SK-N-SH treated with all-trans-retinoic acid at 6 μM for 48 hours (cell line): ENCODE results near the gene MIGA2.
"Not testable (repeated sequence)": the region's sequence is repeated elsewhere in the genome, so short reads cannot be mapped to it uniquely, and the experiment has no call there.

ENCODE experiments used
- ATAC-seq: fragments of 200-7000 bp; cut with Tn5 transposase; 3 replicates; pipeline ENCODE4 v1.9.1; 2020; ENCODE audit warnings: mild to moderate bottlenecking, moderate library complexity
- ARNTL ChIP-seq: fragments of 450-650 bp; formaldehyde crosslinking; IDR thresholded peaks from 2 replicates; pipeline ENCODE4 v1.5.0; 2020; ENCODE audit warnings: low read depth, mild to moderate bottlenecking, moderate library complexity, borderline replicate concordance
- CSDC2 ChIP-seq: fragments of 250-450 bp; sonication (Bioruptor Pico); IDR thresholded peaks from 2 replicates; pipeline ENCODE4 v1.5.0; 2020; ENCODE audit warnings: mild to moderate bottlenecking, moderate library complexity
- ESRRG ChIP-seq: fragments of 250-450 bp; sonication (Bioruptor Pico); IDR thresholded peaks from 2 replicates; pipeline ENCODE4 v1.6.1; 2021; ENCODE audit warnings: mild to moderate bottlenecking
- GLIS3 ChIP-seq: fragments of 250-450 bp; sonication (Bioruptor Pico); IDR thresholded peaks from 2 replicates; pipeline ENCODE4 v1.5.0; 2020; ENCODE audit warnings: mild to moderate bottlenecking, moderate library complexity
- ISL1 ChIP-seq: fragments of 250-450 bp; sonication (Bioruptor Pico); IDR thresholded peaks from 2 replicates; pipeline ENCODE4 v2.1.2; 2022; ENCODE audit warnings: mild to moderate bottlenecking, moderate library complexity
- OSR1 ChIP-seq: fragments of 250-450 bp; sonication (Bioruptor Pico); IDR thresholded peaks from 2 replicates; pipeline ENCODE4 v1.8.0; 2022; ENCODE audit warnings: moderate library complexity, mild to moderate bottlenecking, inconsistent platforms
- PPARA ChIP-seq: fragments of 250-450 bp; sonication (Bioruptor Pico); IDR thresholded peaks from 2 replicates; pipeline ENCODE4 v1.5.0; 2020; ENCODE audit warnings: mild to moderate bottlenecking, borderline replicate concordance
- SNAI2 ChIP-seq: fragments of 250-450 bp; sonication (Bioruptor Pico); IDR thresholded peaks from 2 replicates; pipeline ENCODE4 v1.5.0; 2020; ENCODE audit warnings: mild to moderate bottlenecking, moderate library complexity
- TCF4 ChIP-seq: fragments of 250-450 bp; sonication (Bioruptor Pico); IDR thresholded peaks from 2 replicates; pipeline ENCODE4 v1.8.0; 2021; ENCODE audit warnings: mild to moderate bottlenecking, moderate library complexity, borderline replicate concordance
- ZC3H10 ChIP-seq: fragments of 250-450 bp; sonication (Bioruptor Pico); IDR thresholded peaks from 2 replicates; pipeline ENCODE4 v1.5.1; 2021; ENCODE audit warnings: mild to moderate bottlenecking, moderate library complexity
- ZFP3 ChIP-seq: fragments of 250-450 bp; sonication (Bioruptor Pico); IDR thresholded peaks from 2 replicates; pipeline ENCODE4 v1.5.0; 2020; ENCODE audit warnings: mild to moderate bottlenecking, moderate library complexity
- ZFP30 ChIP-seq: fragments of 450-650 bp; formaldehyde crosslinking; IDR thresholded peaks from 2 replicates; pipeline ENCODE4 v1.5.0; 2022; ENCODE audit warnings: mild to moderate bottlenecking, moderate library complexity
- ZNF70 ChIP-seq: fragments of 450-650 bp; formaldehyde crosslinking; IDR thresholded peaks from 2 replicates; pipeline ENCODE4 v1.5.0; 2020; ENCODE audit warnings: mild to moderate bottlenecking, moderate library complexity
- TF ChIP-seq, protein P1 (sequence below): fragments of 250-450 bp; sonication (Bioruptor Pico); IDR thresholded peaks from 2 replicates; pipeline ENCODE4 v1.8.0; 2021; ENCODE audit warnings: low read depth, mild to moderate bottlenecking, moderate library complexity, borderline replicate concordance
- TF ChIP-seq, protein P2 (sequence below): fragments of 250-450 bp; sonication (Bioruptor Pico); IDR thresholded peaks from 2 replicates; pipeline ENCODE4 v1.8.0; 2020; ENCODE audit warnings: mild to moderate bottlenecking, moderate library complexity, borderline replicate concordance
- TF ChIP-seq, protein P3 (sequence below): fragments of 250-450 bp; sonication (Bioruptor Pico); IDR thresholded peaks from 2 replicates; pipeline ENCODE4 v1.5.1; 2021; ENCODE audit warnings: mild to moderate bottlenecking, moderate library complexity
- TF ChIP-seq, protein P4 (sequence below): fragments of 250-450 bp; sonication (Bioruptor Pico); IDR thresholded peaks from 2 replicates; pipeline ENCODE4 v1.5.1; 2020; ENCODE audit warnings: low read depth, mild to moderate bottlenecking, moderate library complexity
- TF ChIP-seq, protein P5 (sequence below): fragments of 250-450 bp; sonication (Bioruptor Pico); IDR thresholded peaks from 2 replicates; pipeline ENCODE4 v1.5.0; 2020; ENCODE audit warnings: mild to moderate bottlenecking, moderate library complexity

The MIGA2 gene

DNA sequence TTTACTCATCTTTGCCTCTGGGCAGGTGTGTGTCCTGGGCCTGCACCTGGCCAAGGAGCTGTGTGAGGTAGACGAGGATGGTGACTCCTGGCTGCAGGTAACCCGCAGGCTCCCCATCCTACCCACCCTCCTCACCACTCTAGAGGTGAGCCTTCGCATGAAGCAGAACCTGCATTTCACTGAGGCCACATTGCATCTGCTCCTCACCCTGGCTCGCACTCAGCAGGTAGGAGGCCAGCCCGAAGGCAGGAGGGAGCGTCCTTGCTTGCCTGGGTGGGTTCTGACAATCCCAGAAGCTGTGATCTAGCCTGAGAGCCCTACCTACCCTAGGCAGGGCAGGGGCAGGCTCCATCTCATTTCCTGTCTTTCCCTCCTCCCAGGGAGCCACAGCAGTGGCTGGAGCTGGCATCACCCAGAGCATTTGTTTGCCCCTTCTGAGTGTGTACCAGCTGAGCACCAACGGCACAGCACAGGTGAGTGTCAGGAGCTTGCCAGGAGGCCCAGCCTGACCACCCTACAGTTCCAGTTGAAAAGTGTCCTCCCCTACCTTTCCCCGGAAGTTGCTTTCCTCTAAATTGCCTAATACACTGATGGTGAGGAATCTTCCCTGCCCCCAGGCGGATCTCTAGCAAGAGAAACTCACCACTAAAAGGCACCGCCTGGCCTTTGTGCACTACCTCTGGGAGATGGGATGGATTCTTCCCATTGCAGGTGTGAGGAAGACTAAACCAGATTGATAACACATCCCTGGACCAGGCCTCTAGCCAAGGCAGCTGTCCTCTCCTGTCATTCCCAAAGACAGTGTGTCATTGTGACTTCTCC, 34.7 kb upstream of the MIGA2 start:
- ATAC-seq: no peak
- TF ChIP-seq, protein P1, sequence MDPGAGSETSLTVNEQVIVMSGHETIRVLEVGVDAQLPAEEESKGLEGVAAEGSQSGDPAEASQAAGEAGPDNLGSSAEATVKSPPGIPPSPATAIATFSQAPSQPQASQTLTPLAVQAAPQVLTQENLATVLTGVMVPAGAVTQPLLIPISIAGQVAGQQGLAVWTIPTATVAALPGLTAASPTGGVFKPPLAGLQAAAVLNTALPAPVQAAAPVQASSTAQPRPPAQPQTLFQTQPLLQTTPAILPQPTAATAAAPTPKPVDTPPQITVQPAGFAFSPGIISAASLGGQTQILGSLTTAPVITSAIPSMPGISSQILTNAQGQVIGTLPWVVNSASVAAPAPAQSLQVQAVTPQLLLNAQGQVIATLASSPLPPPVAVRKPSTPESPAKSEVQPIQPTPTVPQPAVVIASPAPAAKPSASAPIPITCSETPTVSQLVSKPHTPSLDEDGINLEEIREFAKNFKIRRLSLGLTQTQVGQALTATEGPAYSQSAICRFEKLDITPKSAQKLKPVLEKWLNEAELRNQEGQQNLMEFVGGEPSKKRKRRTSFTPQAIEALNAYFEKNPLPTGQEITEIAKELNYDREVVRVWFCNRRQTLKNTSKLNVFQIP (CRISPR knock-in tag): no peak
- no peak for TF ChIP-seq OSR1 (CRISPR knock-in tag)

GRCh38 chr9:129002992-129003391, 33.4 kb upstream of the MIGA2 start:
- ATAC-seq: no peak

DNA sequence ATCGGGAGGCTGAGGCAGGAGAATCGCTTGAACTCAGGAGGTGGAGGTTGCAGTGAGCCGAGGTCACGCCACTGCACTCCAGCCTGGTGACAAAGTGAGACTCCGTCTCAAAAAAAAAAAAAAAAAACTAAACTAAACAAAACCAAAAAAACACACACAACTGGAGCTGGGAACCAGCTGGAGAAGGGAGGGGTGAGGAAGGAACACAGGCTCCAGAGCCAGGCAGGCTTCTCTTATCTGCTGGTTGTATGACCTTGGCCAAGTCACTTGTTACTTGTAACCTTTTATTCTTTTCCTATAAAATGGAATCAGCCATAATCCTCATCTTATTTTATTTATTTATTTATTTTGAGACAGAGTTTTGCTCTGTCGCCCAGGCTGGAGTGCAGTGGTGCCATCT, 32.3 kb upstream of the MIGA2 start:
- not testable (repeated sequence) for ATAC-seq

More at GRCh38 chr9:129002992-129003391, 33.4 kb upstream of the MIGA2 start:
- TF ChIP-seq ARNTL (CRISPR knock-in tag): no peak
- no peak for TF ChIP-seq SNAI2 (CRISPR knock-in tag)
- no peak for TF ChIP-seq ZNF70 (CRISPR knock-in tag)
- TF ChIP-seq TCF4 (CRISPR knock-in tag): no peak
- no peak for TF ChIP-seq PPARA (CRISPR knock-in tag)
- no peak for TF ChIP-seq OSR1 (CRISPR knock-in tag)
- no peak for TF ChIP-seq GLIS3
- TF ChIP-seq, protein P2, sequence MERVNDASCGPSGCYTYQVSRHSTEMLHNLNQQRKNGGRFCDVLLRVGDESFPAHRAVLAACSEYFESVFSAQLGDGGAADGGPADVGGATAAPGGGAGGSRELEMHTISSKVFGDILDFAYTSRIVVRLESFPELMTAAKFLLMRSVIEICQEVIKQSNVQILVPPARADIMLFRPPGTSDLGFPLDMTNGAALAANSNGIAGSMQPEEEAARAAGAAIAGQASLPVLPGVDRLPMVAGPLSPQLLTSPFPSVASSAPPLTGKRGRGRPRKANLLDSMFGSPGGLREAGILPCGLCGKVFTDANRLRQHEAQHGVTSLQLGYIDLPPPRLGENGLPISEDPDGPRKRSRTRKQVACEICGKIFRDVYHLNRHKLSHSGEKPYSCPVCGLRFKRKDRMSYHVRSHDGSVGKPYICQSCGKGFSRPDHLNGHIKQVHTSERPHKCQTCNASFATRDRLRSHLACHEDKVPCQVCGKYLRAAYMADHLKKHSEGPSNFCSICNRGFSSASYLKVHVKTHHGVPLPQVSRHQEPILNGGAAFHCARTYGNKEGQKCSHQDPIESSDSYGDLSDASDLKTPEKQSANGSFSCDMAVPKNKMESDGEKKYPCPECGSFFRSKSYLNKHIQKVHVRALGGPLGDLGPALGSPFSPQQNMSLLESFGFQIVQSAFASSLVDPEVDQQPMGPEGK (CRISPR knock-in tag): no peak
- TF ChIP-seq, all 23 proteins: peak for 0

DNA sequence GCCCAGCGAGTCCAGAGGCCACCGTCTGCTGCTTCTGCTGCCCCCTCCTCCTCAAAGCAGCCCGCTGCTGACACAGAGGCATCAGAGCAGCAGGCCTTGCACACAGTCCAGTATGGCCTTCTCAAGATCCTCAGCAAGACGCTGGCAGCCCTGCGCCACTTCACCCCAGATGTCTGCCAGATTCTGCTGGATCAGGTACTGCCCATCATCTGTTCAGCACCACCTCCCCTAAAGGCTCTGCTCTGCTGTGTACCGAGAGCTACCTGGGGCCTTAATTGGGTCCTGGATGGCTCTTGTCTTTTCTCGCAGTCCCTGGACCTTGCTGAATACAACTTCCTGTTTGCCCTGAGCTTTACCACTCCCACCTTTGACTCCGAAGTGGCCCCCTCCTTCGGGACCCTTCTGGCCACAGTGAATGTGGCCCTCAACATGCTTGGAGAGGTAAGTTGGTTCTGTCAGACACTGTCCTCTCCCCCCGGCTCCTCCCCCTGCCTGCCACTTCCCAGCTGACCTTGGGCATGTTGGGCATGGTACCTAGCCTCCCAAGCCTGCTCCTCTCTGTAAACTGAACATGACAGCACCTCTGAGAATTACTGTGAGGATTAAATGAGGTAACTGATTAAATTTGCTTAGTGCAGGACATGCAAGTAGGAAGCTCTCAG, 31.0 kb upstream of the MIGA2 start:
- ATAC-seq: no peak
- TF ChIP-seq SNAI2 (CRISPR knock-in tag) (no peak), ZFP30 (CRISPR knock-in tag) (no peak), CSDC2 (CRISPR knock-in tag) (no peak)
- TF ChIP-seq, protein P2 (CRISPR knock-in tag): no peak
- TF ChIP-seq, protein P3, sequence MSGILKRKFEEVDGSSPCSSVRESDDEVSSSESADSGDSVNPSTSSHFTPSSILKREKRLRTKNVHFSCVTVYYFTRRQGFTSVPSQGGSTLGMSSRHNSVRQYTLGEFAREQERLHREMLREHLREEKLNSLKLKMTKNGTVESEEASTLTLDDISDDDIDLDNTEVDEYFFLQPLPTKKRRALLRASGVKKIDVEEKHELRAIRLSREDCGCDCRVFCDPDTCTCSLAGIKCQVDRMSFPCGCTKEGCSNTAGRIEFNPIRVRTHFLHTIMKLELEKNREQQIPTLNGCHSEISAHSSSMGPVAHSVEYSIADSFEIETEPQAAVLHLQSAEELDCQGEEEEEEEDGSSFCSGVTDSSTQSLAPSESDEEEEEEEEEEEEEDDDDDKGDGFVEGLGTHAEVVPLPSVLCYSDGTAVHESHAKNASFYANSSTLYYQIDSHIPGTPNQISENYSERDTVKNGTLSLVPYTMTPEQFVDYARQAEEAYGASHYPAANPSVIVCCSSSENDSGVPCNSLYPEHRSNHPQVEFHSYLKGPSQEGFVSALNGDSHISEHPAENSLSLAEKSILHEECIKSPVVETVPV (CRISPR knock-in tag): no peak

DNA sequence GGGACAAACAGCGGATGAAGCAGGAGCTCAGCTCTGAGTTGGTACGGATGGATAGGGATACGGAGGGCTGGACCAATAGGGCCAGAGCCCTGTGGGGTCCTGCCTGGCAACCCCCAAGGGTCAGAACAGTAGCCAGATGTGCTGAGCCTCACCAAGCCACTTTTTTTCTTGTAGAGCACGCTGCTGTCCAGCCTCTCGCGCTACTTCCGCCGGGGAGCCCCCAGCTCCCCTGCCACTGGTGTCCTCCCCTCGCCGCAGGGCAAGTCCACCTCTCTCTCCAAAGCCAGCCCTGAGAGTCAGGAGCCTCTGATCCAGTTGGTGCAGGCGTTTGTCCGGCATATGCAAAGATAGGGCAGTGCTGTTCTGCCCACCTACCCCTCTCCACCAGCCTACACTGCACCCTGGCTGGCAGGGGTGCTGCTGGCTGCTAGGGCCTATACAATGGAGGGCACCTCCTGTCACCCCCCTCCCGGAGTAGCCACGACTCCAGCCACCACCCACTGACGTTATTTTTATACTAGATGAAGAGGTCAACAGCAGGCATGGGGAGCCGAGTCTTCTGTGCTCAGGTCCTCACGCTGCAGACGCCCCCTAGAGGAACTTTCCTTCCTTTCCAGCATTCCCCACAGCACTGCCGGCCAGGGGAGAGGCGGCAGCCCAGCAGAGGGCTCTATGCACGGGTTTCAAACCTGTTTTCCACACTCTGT, 29.9 kb upstream of the MIGA2 start:
- ATAC-seq: peak; percentile 92
- TF ChIP-seq ZC3H10 (CRISPR knock-in tag) (no peak), ISL1 (CRISPR knock-in tag) (no peak), ZFP30 (CRISPR knock-in tag) (no peak), ESRRG (no peak), ZFP3 (no peak), TCF4 (CRISPR knock-in tag) (no peak), CSDC2 (CRISPR knock-in tag) (no peak), OSR1 (CRISPR knock-in tag) (no peak), SNAI2 (CRISPR knock-in tag) (no peak)
- TF ChIP-seq, protein P4, sequence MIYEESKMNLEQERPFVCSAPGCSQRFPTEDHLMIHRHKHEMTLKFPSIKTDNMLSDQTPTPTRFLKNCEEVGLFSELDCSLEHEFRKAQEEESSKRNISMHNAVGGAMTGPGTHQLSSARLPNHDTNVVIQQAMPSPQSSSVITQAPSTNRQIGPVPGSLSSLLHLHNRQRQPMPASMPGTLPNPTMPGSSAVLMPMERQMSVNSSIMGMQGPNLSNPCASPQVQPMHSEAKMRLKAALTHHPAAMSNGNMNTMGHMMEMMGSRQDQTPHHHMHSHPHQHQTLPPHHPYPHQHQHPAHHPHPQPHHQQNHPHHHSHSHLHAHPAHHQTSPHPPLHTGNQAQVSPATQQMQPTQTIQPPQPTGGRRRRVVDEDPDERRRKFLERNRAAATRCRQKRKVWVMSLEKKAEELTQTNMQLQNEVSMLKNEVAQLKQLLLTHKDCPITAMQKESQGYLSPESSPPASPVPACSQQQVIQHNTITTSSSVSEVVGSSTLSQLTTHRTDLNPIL (CRISPR knock-in tag): no peak
- TF ChIP-seq, protein P5, sequence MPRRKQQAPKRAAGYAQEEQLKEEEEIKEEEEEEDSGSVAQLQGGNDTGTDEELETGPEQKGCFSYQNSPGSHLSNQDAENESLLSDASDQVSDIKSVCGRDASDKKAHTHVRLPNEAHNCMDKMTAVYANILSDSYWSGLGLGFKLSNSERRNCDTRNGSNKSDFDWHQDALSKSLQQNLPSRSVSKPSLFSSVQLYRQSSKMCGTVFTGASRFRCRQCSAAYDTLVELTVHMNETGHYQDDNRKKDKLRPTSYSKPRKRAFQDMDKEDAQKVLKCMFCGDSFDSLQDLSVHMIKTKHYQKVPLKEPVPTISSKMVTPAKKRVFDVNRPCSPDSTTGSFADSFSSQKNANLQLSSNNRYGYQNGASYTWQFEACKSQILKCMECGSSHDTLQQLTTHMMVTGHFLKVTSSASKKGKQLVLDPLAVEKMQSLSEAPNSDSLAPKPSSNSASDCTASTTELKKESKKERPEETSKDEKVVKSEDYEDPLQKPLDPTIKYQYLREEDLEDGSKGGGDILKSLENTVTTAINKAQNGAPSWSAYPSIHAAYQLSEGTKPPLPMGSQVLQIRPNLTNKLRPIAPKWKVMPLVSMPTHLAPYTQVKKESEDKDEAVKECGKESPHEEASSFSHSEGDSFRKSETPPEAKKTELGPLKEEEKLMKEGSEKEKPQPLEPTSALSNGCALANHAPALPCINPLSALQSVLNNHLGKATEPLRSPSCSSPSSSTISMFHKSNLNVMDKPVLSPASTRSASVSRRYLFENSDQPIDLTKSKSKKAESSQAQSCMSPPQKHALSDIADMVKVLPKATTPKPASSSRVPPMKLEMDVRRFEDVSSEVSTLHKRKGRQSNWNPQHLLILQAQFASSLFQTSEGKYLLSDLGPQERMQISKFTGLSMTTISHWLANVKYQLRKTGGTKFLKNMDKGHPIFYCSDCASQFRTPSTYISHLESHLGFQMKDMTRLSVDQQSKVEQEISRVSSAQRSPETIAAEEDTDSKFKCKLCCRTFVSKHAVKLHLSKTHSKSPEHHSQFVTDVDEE (CRISPR knock-in tag): no peak
- TF ChIP-seq, protein P1 (CRISPR knock-in tag): no peak
